ENCODE results near the gene SLC35F3.

DNA sequence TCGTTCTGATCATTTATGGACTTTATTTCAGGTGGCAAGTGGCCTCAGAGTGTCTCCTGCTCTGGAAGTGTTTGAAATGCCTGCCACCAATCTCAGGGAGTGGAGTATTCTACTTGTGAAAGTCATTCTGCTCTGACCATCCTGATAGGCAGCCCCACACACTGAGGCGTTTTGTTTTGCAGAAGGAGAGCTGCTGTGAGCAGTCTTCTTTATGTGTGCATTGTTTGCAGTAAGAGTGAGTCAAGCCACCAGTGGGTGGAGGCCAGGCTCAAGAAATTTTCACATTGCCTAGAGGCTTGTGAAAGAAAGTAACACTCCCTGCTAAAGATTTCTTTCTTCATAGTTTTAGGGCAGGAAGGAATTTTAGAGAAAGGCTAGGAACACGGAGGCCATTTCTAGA lies 204.4 kb downstream of the SLC35F3 start:
- TF ChIP-seq POU2F2 (IDR thresholded peaks at IDR 0.05; ENCODE audit: low read depth, low read length) (no peak), POLR2AphosphoS5 (IDR thresholded peaks at IDR 0.05; ENCODE audit: low read depth, low read length) (no peak), POLR2A (IDR thresholded peaks at IDR 0.05; ENCODE audit: low read depth, low read length) (no peak), TAF1 (IDR thresholded peaks at IDR 0.05; ENCODE audit: low read depth, low read length) (no peak), SPI1 (IDR thresholded peaks at IDR 0.05; ENCODE audit: low read depth, low read length) (no peak)

Data from GM12891 (cell line).